ENCODE measurements around the gene AIFM1. TPM values are rescaled to one million over a fixed set of nuclear protein-coding genes. Genes with fewer than 3 reads are reported as not detected.

AIFM1 gene
- total and polyA plus RNA-seq, 2 experiments from 2014 or later = 29.6 to 47.3 TPM

- H3K4me1 ChIP-seq (ENCODE audit: insufficient read depth) = peaks cover 12% of the 10 kb centered on the region
- ATAC-seq (no peak), DNase-seq (ENCODE audit: low spot score) (no peak)
- TF ChIP-seq JUNB (IDR thresholded peaks at IDR 0.05; ENCODE audit: unreplicated experiment) (no peak), STAT1 (IDR thresholded peaks at IDR 0.05; ENCODE audit: unreplicated experiment) (no peak), NANOG (IDR thresholded peaks at IDR 0.05; ENCODE audit: borderline replicate concordance) (no peak), ZNF331 (CRISPR knock-in tag; IDR thresholded peaks at IDR 0.05; ENCODE audit: low read depth) (no peak), EZH2phosphoT487 (IDR thresholded peaks at IDR 0.05; ENCODE audit: unreplicated experiment) (no peak), EZH2 (IDR thresholded peaks at IDR 0.05; ENCODE audit: low read depth, unreplicated experiment) (no peak), POLR2AphosphoS5 (IDR thresholded peaks at IDR 0.05; ENCODE audit: low read depth) (no peak), ZNF462 (CRISPR knock-in tag; IDR thresholded peaks at IDR 0.05) (no peak), ETS1 (IDR thresholded peaks at IDR 0.05) (no peak), CTCF (conservative IDR thresholded peaks at IDR 0.05; ENCODE audit: low read depth in 2 of 2) (no peak), CREB1 (CRISPR knock-in tag; IDR thresholded peaks at IDR 0.05; ENCODE audit: low read depth) (no peak), REST (IDR thresholded peaks at IDR 0.05; ENCODE audit: unreplicated experiment) (no peak), ZNF114 (CRISPR knock-in tag; IDR thresholded peaks at IDR 0.05) (no peak)
- H2AFZ ChIP-seq = no peak overlapping the region
- H3K9me2 ChIP-seq (ENCODE audit: insufficient read depth) = no peaks in the 10 kb centered on the region
- H3K27me3 ChIP-seq (ENCODE audit: insufficient read depth) = no peaks in the 10 kb centered on the region
- peak overlapping the region; percentile 84 for H3K4me3 ChIP-seq
- no peaks in the 10 kb centered on the region for H3K36me3 ChIP-seq (ENCODE audit: insufficient read depth)
- H3K27me3 Mint-ChIP-seq (ENCODE audit: insufficient read depth, low read depth, poor library complexity) = no peaks in the 10 kb centered on the region
- H3K4me2 ChIP-seq = peak overlapping the region; percentile 92
- H3K79me2 ChIP-seq (replicated peaks; ENCODE audit: insufficient read depth) = peaks cover 34% of the 10 kb centered on the region
- H3K27ac Mint-ChIP-seq = no peak overlapping the region; the same call in 1 of the 2 replicates
- H3K4me3 Mint-ChIP-seq = peak overlapping the region; percentile 94
- H3K27ac ChIP-seq (ENCODE audit: low read depth) = no peak overlapping the region
- peaks cover 15% of the 10 kb centered on the region; the same call in 2 of the 3 replicates for H3K4me1 Mint-ChIP-seq
- H3K36me3 Mint-ChIP-seq (ENCODE audit: low read depth) = no peaks in the 10 kb centered on the region; the same call in 1 of the 3 replicates
- H3K9me3 Mint-ChIP-seq = no peaks in the 10 kb centered on the region; the same call in 2 of the 3 replicates
- no peaks in the 10 kb centered on the region for H4K20me1 ChIP-seq (replicated peaks; ENCODE audit: insufficient read depth)
- no peaks in the 10 kb centered on the region for H3F3A ChIP-seq (replicated peaks; ENCODE audit: low read depth)
Observed at GRCh38 chrX:130166503-130166777, 799 bp upstream of the AIFM1 start.

All from GM23338 (cell line).